ENCODE results near the gene DNAJB2. TPM values are rescaled to one million over a fixed set of nuclear protein-coding genes. Genes with fewer than 3 reads are reported as not detected.
A peak's percentile ranks its signal among the peaks of the same experiment; 100 is the strongest.

Gene DNAJB2
- total and polyA plus RNA-seq, 2 of the 8 experiments (the other 6 are each of a cell fraction or from before 2014, with no cell fraction given), result 21.0 to 26.3 TPM

GRCh38 chr2:219331560-219332213 is 52.5 kb downstream of the DNAJB2 start:
- Histone ChIP-seq H3K9me3 (ENCODE audit: insufficient read depth in 2 of 2, low read depth in 1 of 2, low read length in 1 of 2) (no peaks in the 10 kb centered on the region), H2BK120ac (replicated peaks; ENCODE audit: low read depth, low read length) (no peak overlapping the region), H2BK12ac (ENCODE audit: low read depth, low read length) (no peak overlapping the region), H4K8ac (ENCODE audit: extremely low read depth, insufficient read depth, low read length) (no peak overlapping the region), H3K23me2 (ENCODE audit: low read depth, low read length) (peaks cover 2% of the 10 kb centered on the region; the same call in 1 of the 2 replicates), H3K4me3 (ENCODE audit: extremely low read depth in 1 of 4, insufficient read depth in 2 of 4, low read depth in 3 of 4, low read length in 4 of 4) (peak overlapping the region in 1 of 4 experiments; percentile 33; a peak in 1 of 8 replicates), H3K56ac (replicated peaks; ENCODE audit: insufficient read length, low read depth, low read length) (no peak overlapping the region), H2AK5ac (ENCODE audit: low read depth, low read length) (no peak overlapping the region), H3K27ac (ENCODE audit: low read depth, low read length) (no peak overlapping the region), H3K23ac (ENCODE audit: insufficient read length) (no peak overlapping the region), H3K79me1 (ENCODE audit: low read depth, low read length) (no peaks in the 10 kb centered on the region), H3K27me3 (replicated peaks in 1 of 4; ENCODE audit: control insufficient read depth in 3 of 4, extremely low read depth in 1 of 4, insufficient read depth in 3 of 4, low read length in 3 of 4) (peaks cover 11 to 37% (median 24%) of the 10 kb centered on the region in 4 experiments), H3K4ac (replicated peaks; ENCODE audit: insufficient read length, low read depth, low read length) (no peak overlapping the region), H4K20me1 (replicated peaks in 1 of 2; ENCODE audit: control insufficient read depth in 1 of 2, insufficient read depth in 2 of 2, low read length in 2 of 2) (no peaks in the 10 kb centered on the region), H3K14ac (ENCODE audit: insufficient read length) (no peak overlapping the region), H4K91ac (replicated peaks; ENCODE audit: insufficient read length, low read length) (no peak overlapping the region), H2BK5ac (ENCODE audit: low read depth, low read length) (no peak overlapping the region), H3K4me1 (replicated peaks in 1 of 4; ENCODE audit: control insufficient read depth in 3 of 4, insufficient read depth in 4 of 4, low read length in 3 of 4) (peaks cover 0 to 3% (median 1%) of the 10 kb centered on the region in 4 experiments; a peak in 5 of 7 replicates), H2BK15ac (ENCODE audit: low read length) (no peak overlapping the region), H2AFZ (ENCODE audit: low read length) (no peak overlapping the region), H3K9ac (replicated peaks in 1 of 4; ENCODE audit: extremely low read depth in 1 of 4, low read depth in 3 of 4, low read length in 3 of 4) (no peak overlapping the region), H3K4me2 (ENCODE audit: insufficient read depth in 1 of 2, low read depth in 2 of 2, low read length in 2 of 2) (peak overlapping the region; percentile 31 to 62), H3K79me2 (ENCODE audit: control insufficient read depth in 1 of 2, insufficient read depth in 2 of 2, low read length in 2 of 2) (no peaks in the 10 kb centered on the region), H4K5ac (ENCODE audit: insufficient read length, low read depth, low read length) (no peak overlapping the region), H3K18ac (ENCODE audit: extremely low read depth, low read length) (no peak overlapping the region), H2BK20ac (ENCODE audit: low read length) (no peak overlapping the region), H3K36me3 (ENCODE audit: control insufficient read depth in 2 of 4, insufficient read depth in 4 of 4, low read length in 3 of 4) (no peaks in the 10 kb centered on the region)
- POLR2A ChIA-PET (ENCODE audit: partially characterized antibody), result interaction anchor here (0.8 to 1.5 kb wide), 2 partner anchors 24 to 37 kb away, joined by 3 read pairs; no protein-coding TSS in a partner anchor
- DNase-seq (ENCODE audit: low read depth in 1 of 2, low spot score in 2 of 2), result peak in 1 of 2 experiments; percentile 90
- CTCF ChIA-PET (ENCODE audit: partially characterized antibody), result interaction anchor here (0.9 to 8.2 kb wide), 4 partner anchors 11 to 33 kb away, joined by 3 to 91 read pairs (median 4); no protein-coding TSS in a partner anchor
- FAIRE-seq, result no peak
- WGBS, 2 experiments (ENCODE audit: extremely low coverage in 1 of 2, insufficient coverage in 1 of 2, insufficient read length in 1 of 2, insufficient replicate concordance in 2 of 2, low coverage in 1 of 2, low lambda C conversion rate in 2 of 2, missing lambda C conversion rate in 1 of 2), result 19% methylated on average over 36 of the region's 39 CpGs; no CpG with 5 or more reads in 1 of the 2 experiments
- TF ChIP-seq NRF1 (IDR thresholded peaks at IDR 0.05; ENCODE audit: low read depth, low read length) (no peak), JUND (IDR thresholded peaks at IDR 0.05; ENCODE audit: low read length) (no peak), TEAD4 (IDR thresholded peaks at IDR 0.05; ENCODE audit: low read depth, low read length) (peak; percentile 69), BACH1 (IDR thresholded peaks at IDR 0.05; ENCODE audit: low read length) (peak; percentile 85), KDM4A (IDR thresholded peaks at IDR 0.05; ENCODE audit: low read depth, low read length, severe bottlenecking) (peak; percentile 19), CEBPB (IDR thresholded peaks at IDR 0.05; ENCODE audit: low read depth, low read length) (no peak), SIX5 (IDR thresholded peaks at IDR 0.05; ENCODE audit: low read depth, low read length) (no peak), GTF2F1 (IDR thresholded peaks at IDR 0.05; ENCODE audit: borderline replicate concordance, low read depth, low read length) (no peak), KDM5A (IDR thresholded peaks at IDR 0.05; ENCODE audit: low read length) (no peak), SIN3A (conservative IDR thresholded peaks at IDR 0.05 in 1 of 2, IDR thresholded peaks at IDR 0.05 in 1 of 2; ENCODE audit: low read depth in 1 of 2, low read length in 2 of 2) (peak; percentile 82 to 84; a peak in 2 of 4 replicates), FOSL1 (IDR thresholded peaks at IDR 0.05; ENCODE audit: insufficient read depth, low read depth, low read length) (no peak), MAX (IDR thresholded peaks at IDR 0.05) (peak; percentile 80), TCF12 (IDR thresholded peaks at IDR 0.05; ENCODE audit: low read depth, low read length) (0 out of 2 replicates have a peak, but pooled peaks have one; percentile 15)

All from H1 (cell line).